Glutamatergic neuron (in vitro differentiated cells): ENCODE data around the gene AMBRA1. TPM values are rescaled to one million over a fixed set of nuclear protein-coding genes. Genes with fewer than 3 reads are reported as not detected.
A peak's percentile ranks its signal among the peaks of the same experiment; 100 is the strongest.

Experiments used
- DNase-seq: peaks from one replicate; pipeline ENCODE4 v3.0.0; 2022
- H3K27ac Mint-ChIP-seq: one replicate; pipeline ENCODE4 v1.8.0; 2020; ENCODE audit warnings: mild to moderate bottlenecking, mixed read lengths, inconsistent platforms; ENCODE audit not compliant: unreplicated experiment
- H3K27me3 Mint-ChIP-seq: one replicate; pipeline ENCODE4 v1.8.0; 2020; ENCODE audit warnings: mild to moderate bottlenecking, moderate library complexity, mixed read lengths, inconsistent platforms; ENCODE audit not compliant: unreplicated experiment
- H3K36me3 Mint-ChIP-seq: one replicate; pipeline ENCODE4 v1.8.0; 2020; ENCODE audit warnings: mild to moderate bottlenecking, mixed read lengths, inconsistent platforms; ENCODE audit not compliant: unreplicated experiment
- H3K4me1 Mint-ChIP-seq: one replicate; pipeline ENCODE4 v1.8.0; 2020; ENCODE audit warnings: mild to moderate bottlenecking, low read depth, mixed read lengths, inconsistent platforms; ENCODE audit not compliant: unreplicated experiment
- H3K4me3 Mint-ChIP-seq: one replicate; pipeline ENCODE4 v1.8.0; 2020; ENCODE audit warnings: mild to moderate bottlenecking, mixed read lengths, inconsistent platforms; ENCODE audit not compliant: unreplicated experiment
- H3K9me3 Mint-ChIP-seq: one replicate; pipeline ENCODE4 v1.8.0; 2020; ENCODE audit warnings: mild to moderate bottlenecking, moderate library complexity, mixed read lengths, inconsistent platforms; ENCODE audit not compliant: unreplicated experiment
- CTCF ChIP-seq: fragments of 200-600 bp; sonication (generic); IDR thresholded peaks from one replicate; pipeline ENCODE4 v1.5.0; 2021; ENCODE audit not compliant: partially characterized antibody, unreplicated experiment
- total RNA-seq: library from RNA; stranded (reverse); fragmentation: NEBNext Ultra II Directional; extraction: Animal tissue kit (Norgen Biotek cat#: 25700); gene quantifications from one replicate; pipeline ENCODE4 v1.2.1, GENCODE V29; 2021; ENCODE audit not compliant: unreplicated experiment

Gene AMBRA1
- total RNA-seq, 1 donor from 2014 or later = 49.0 TPM

GRCh38 chr11:46410021-46410420 is 183.8 kb downstream of the AMBRA1 start:
- Mint-ChIP-seq H3K27me3 (peaks cover 7% of the 10 kb centered on the region), H3K27ac (peak overlapping the region; percentile 70), H3K36me3 (no peaks in the 10 kb centered on the region), H3K4me1 (peaks cover 16% of the 10 kb centered on the region), H3K9me3 (peaks cover 11% of the 10 kb centered on the region), H3K4me3 (peak overlapping the region; percentile 38)
- DNase-seq = peak; percentile 59
- TF ChIP-seq CTCF = no peak

DNA sequence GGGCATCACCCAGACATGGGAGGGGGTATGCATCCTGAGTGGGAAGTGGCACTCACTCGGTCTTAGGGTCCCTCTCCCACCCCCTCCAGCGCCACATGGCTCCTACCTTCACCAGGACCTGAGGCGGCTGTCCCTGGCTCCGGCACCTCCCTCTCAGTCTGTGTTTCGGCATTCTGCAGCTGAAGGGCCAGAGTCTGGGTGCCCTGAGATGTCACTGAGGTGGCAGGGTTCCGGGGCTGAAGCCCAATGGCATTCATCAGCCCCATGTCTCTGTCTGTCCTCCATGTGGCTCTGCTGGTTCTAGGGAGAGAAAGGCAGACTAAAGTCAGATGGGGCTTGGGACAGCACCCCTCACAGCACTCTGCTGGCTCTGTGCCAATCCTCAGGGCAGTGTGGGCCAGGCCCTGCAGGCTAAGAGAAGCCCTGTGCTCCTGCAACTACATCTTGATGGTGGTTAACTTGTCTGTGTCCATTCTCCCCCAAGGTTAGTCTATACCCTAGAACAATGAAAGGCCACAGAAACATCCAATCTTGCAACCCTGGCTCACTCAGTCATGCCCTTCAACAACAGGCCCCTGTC is 185.3 kb downstream of the AMBRA1 start:
- no peak for DNase-seq

DNA sequence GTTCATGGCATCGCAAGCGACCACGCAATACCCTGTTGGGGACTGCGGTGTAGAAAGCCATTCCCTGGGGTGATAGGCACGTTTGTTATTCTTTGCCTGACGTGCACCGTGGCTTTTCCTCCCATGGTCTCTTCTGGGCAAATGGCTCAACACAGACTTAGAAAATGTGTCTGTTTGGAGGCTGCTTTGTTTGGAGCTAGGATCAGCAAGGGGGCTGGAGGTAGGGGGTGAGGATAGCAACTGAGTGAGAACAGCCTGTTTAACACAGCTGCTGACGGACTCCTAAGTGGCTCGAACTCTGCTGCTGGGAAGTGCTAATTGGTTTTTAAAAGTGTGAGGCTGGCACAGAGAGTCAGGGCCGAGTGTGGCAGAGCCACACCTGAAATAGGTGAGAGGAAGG is 186.2 kb downstream of the AMBRA1 start:
- H3K4me3 Mint-ChIP-seq = no peak overlapping the region
- no peaks in the 10 kb centered on the region for H3K36me3 Mint-ChIP-seq

More for the DNA sequence above, 185.3 kb downstream of the AMBRA1 start:
- Mint-ChIP-seq H3K36me3 (no peaks in the 10 kb centered on the region), H3K27ac (peak overlapping the region; percentile 33), H3K27me3 (peaks cover 11% of the 10 kb centered on the region), H3K4me1 (peaks cover 17% of the 10 kb centered on the region), H3K4me3 (no peak overlapping the region), H3K9me3 (peaks cover 9% of the 10 kb centered on the region)
- no peak for TF ChIP-seq CTCF

DNA sequence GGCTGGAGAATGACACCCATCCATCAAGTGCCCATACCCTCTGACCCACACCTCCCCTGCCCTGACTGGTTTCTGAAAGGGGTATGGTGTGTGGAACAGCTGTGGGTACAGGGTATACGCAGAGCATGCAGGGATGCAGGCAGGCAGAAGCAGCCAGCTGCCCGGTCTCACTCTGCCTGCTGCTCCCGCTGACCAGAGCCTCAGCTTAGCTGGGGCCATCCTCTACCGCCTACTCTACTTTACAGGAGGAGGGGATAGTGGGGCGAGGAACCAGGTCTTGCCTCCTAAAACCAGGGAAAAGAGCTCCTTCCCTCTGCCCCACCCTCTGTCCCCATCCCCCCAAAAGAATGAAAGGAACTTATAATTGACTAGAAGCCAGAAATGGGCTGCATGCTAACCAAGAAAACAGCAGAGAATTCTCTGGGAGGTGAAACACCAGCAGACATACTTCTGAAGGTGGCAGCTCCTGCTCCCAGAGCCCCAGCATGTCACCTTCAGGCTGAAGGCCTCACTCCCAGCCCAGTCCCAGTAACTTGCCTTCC is 189.3 kb downstream of the AMBRA1 start:
- no peaks in the 10 kb centered on the region for H3K36me3 Mint-ChIP-seq
- H3K4me1 Mint-ChIP-seq = peaks cover 5% of the 10 kb centered on the region
- no peak overlapping the region for H3K4me3 Mint-ChIP-seq
- peaks cover 11% of the 10 kb centered on the region for H3K9me3 Mint-ChIP-seq
- TF ChIP-seq CTCF = no peak
- H3K27me3 Mint-ChIP-seq = peaks cover 11% of the 10 kb centered on the region
- no peak for DNase-seq
- H3K27ac Mint-ChIP-seq = peak overlapping the region; percentile 33

More for the DNA sequence above, 186.2 kb downstream of the AMBRA1 start:
- no peak for TF ChIP-seq CTCF
- Mint-ChIP-seq H3K9me3 (peaks cover 11% of the 10 kb centered on the region), H3K4me1 (peaks cover 17% of the 10 kb centered on the region), H3K27me3 (peaks cover 11% of the 10 kb centered on the region), H3K27ac (peak overlapping the region; percentile 59)
- no peak for DNase-seq

DNA sequence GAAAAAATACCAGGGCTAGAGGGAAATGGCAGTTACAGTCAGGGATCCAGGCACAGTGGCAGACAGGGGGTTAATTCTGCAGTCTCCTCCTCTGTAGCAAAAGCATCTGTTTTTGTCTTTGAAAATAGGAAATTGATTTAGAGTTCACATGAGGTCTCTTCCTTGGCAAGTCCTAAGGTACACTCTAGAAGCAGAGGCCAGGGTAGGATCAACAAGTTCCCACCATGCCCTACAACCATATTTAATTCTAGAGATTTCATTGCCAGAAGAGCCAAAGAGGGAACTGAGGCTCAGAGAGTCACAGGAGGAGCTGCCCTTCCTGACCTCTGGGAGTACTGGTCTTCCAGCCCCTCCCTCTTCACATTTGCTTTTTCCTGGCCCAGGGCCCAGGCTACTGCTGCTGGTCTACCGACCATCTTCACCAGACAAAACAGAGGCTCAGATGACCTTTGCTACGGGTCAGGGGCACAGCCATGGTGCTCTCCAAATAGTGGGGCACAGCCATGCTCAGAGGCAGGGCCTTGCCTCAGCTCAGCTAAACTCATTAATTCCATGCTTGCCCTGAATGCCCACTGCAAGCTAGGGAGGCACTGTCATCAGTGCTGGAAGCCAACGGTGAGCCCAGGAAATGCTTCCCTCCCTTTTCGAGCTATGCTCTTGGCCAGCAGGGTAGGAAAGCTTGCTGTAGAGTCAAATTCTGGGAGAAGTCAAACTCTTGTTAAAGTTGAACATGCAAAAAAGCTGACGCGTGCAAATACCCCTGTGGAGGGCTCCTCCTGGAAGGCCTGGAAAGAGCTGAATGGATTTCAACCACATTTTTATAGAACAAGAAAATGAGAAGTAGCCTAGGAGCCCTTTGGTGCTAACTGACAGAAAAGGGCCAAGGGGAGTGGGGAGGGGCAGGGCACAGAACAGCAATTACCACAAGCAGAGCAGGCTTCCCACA is 190.6 kb downstream of the AMBRA1 start:
- no peak for DNase-seq

More for the DNA sequence above, 190.6 kb downstream of the AMBRA1 start:
- no peak overlapping the region for H3K4me3 Mint-ChIP-seq
- no peak overlapping the region for H3K27ac Mint-ChIP-seq
- TF ChIP-seq CTCF = no peak
- peaks cover 15% of the 10 kb centered on the region for H3K27me3 Mint-ChIP-seq
- H3K9me3 Mint-ChIP-seq = peaks cover 12% of the 10 kb centered on the region
- H3K36me3 Mint-ChIP-seq = no peaks in the 10 kb centered on the region
- H3K4me1 Mint-ChIP-seq = peaks cover 7% of the 10 kb centered on the region
